Cortex of kidney (tissue), 1 donor: Measurements from ENCODE around the gene RNASE9.
"Not testable (repeated sequence)": the region's sequence is repeated elsewhere in the genome, so short reads cannot be mapped to it uniquely, and the experiment has no call there.

Experiments
- DNase-seq: peaks from one replicate; lab custom pipeline; 2025; lab: John Stamatoyannopoulos, UW

The RNASE9 gene

GRCh38 chr14:20560961-20561360 lies at the start of gene RNASE9:
RNASE9 (minus strand) TSS chr14:20561047.
- no peak for DNase-seq

- no peak for DNase-seq
Measured at GRCh38 chr14:20610002-20610765, 49.3 kb upstream of the RNASE9 start.

- DNase-seq = no peak
Measured at GRCh38 chr14:20609215-20610001, 48.6 kb upstream of the RNASE9 start.

GRCh38 chr14:20608383-20609110 lies 47.7 kb upstream of the RNASE9 start:
- no peak for DNase-seq

- DNase-seq = no peak
Measured at GRCh38 chr14:20607617-20608016, 46.8 kb upstream of the RNASE9 start.

GRCh38 chr14:20606902-20607242 lies 46.0 kb upstream of the RNASE9 start:
- no peak for DNase-seq

GRCh38 chr14:20606190-20606901 lies 45.5 kb upstream of the RNASE9 start:
- DNase-seq = no peak

- no peak for DNase-seq
Measured at GRCh38 chr14:20603813-20604690, 43.2 kb upstream of the RNASE9 start.

- DNase-seq = no peak
Measured at GRCh38 chr14:20602583-20602982, 41.7 kb upstream of the RNASE9 start.

- no peak for DNase-seq
Measured at GRCh38 chr14:20601522-20601921, 40.7 kb upstream of the RNASE9 start.

- DNase-seq = no peak
Measured at GRCh38 chr14:20597108-20597507, 36.3 kb upstream of the RNASE9 start.

- not testable (repeated sequence) for DNase-seq
Measured at GRCh38 chr14:20595726-20596125, 34.9 kb upstream of the RNASE9 start.

- DNase-seq = no peak
Measured at GRCh38 chr14:20592574-20592973, 31.7 kb upstream of the RNASE9 start.

- no peak for DNase-seq
Measured at GRCh38 chr14:20591235-20591634, 30.4 kb upstream of the RNASE9 start, which contains the start of gene RNASE12. RNASE12 (minus strand) TSS chr14:20591376; CDS start chr14:20590723, 653 bp downstream.

GRCh38 chr14:20587489-20588154 lies 26.8 kb upstream of the RNASE9 start, which contains the start of gene RNASE11:
RNASE11 (minus strand) TSS chr14:20588001.
- DNase-seq = no peak

- DNase-seq = no peak
Measured at GRCh38 chr14:20583908-20584307, 23.1 kb upstream of the RNASE9 start.

GRCh38 chr14:20583142-20583541 lies 22.3 kb upstream of the RNASE9 start:
- no peak for DNase-seq

- no peak for DNase-seq
Measured at GRCh38 chr14:20580242-20580641, 19.4 kb upstream of the RNASE9 start.

- no peak for DNase-seq
Measured at GRCh38 chr14:20578784-20579502, 18.1 kb upstream of the RNASE9 start.

- no peak for DNase-seq
Measured at GRCh38 chr14:20578325-20578724, 17.5 kb upstream of the RNASE9 start.
